H4 (cell line): Measurements from ENCODE around the gene CCZ1B. TPM values are rescaled to one million over a fixed set of nuclear protein-coding genes. Genes with fewer than 3 reads are reported as not detected.
A peak's percentile ranks its signal among the peaks of the same experiment; 100 is the strongest.
"Not testable (repeated sequence)": the region's sequence is repeated elsewhere in the genome, so short reads cannot be mapped to it uniquely, and the experiment has no call there.

Experiments used
- DNase-seq: peaks from one replicate; pipeline ENCODE4 v3.0.0-alpha.2; 2015; ENCODE audit warnings: low spot score
- total RNA-seq: library from RNA; depleted of rRNA; stranded (reverse); fragments of >200 nt; shearing (Covaris generic); gene quantifications from 2 replicates; pipeline ENCODE4 v1.2.3, GENCODE V29; 2014; rRNA removed

CCZ1B gene
- 59.5 and 77.7 TPM in 2 replicates for total RNA-seq

GRCh38 chr7:6826151-6826550 is at the start of gene CCZ1B:
TSS of gene CCZ1B (minus strand) at chr7:6826275. CDS start at chr7:6826197, 78 bp downstream.
- DNase-seq = peak; percentile 90

- not testable (repeated sequence) for DNase-seq
Measured at GRCh38 chr7:6875022-6875421, 48.9 kb upstream of the CCZ1B start.

- not testable (repeated sequence) for DNase-seq
Measured at GRCh38 chr7:6872246-6872945, 46.3 kb upstream of the CCZ1B start.

- not testable (repeated sequence) for DNase-seq
Measured at GRCh38 chr7:6871421-6872144, 45.5 kb upstream of the CCZ1B start.

GRCh38 chr7:6864751-6865150 is 38.7 kb upstream of the CCZ1B start:
- not testable (repeated sequence) for DNase-seq

- not testable (repeated sequence) for DNase-seq
Measured at GRCh38 chr7:6864188-6864587, 38.1 kb upstream of the CCZ1B start.

GRCh38 chr7:6862876-6863275 is 36.8 kb upstream of the CCZ1B start:
- not testable (repeated sequence) for DNase-seq

GRCh38 chr7:6857721-6858314 is 31.7 kb upstream of the CCZ1B start:
- peak; percentile 40 for DNase-seq

- not testable (repeated sequence) for DNase-seq
Measured at GRCh38 chr7:6855563-6856131, 29.6 kb upstream of the CCZ1B start.

GRCh38 chr7:6854747-6855562 is 28.9 kb upstream of the CCZ1B start:
- not testable (repeated sequence) for DNase-seq

- DNase-seq = not testable (repeated sequence)
Measured at GRCh38 chr7:6853681-6854080, 27.6 kb upstream of the CCZ1B start.

GRCh38 chr7:6849127-6849526 is 23.1 kb upstream of the CCZ1B start:
- DNase-seq = not testable (repeated sequence)

- DNase-seq = not testable (repeated sequence)
Measured at GRCh38 chr7:6847751-6848150, 21.7 kb upstream of the CCZ1B start.

- not testable (repeated sequence) for DNase-seq
Measured at GRCh38 chr7:6845971-6846449, 19.9 kb upstream of the CCZ1B start.

GRCh38 chr7:6843654-6844053 is 17.6 kb upstream of the CCZ1B start:
- not testable (repeated sequence) for DNase-seq

- not testable (repeated sequence) for DNase-seq
Measured at GRCh38 chr7:6843092-6843491, 17.0 kb upstream of the CCZ1B start.

GRCh38 chr7:6842278-6842921 is 16.3 kb upstream of the CCZ1B start:
- DNase-seq = not testable (repeated sequence)

- DNase-seq = not testable (repeated sequence)
Measured at GRCh38 chr7:6837081-6837480, 11.0 kb upstream of the CCZ1B start.

- not testable (repeated sequence) for DNase-seq
Measured at GRCh38 chr7:6835521-6835920, 9.4 kb upstream of the CCZ1B start.

GRCh38 chr7:6833636-6834035 is 7.6 kb upstream of the CCZ1B start:
- no peak for DNase-seq
